Glomerular visceral epithelial cell (primary cell): ENCODE measurements around the gene USP27X.

Experiments used
- DNase-seq: peaks from one replicate; pipeline ENCODE4 v3.0.0-alpha.2; 2016; ENCODE audit errors: extremely low spot score

USP27X gene

GRCh38 chrX:49884290-49884862 lies 5.1 kb downstream of the USP27X start:
- DNase-seq: peak; percentile 58

GRCh38 chrX:49892542-49892941 lies 13.3 kb downstream of the USP27X start:
- no peak for DNase-seq

- no peak for DNase-seq
These were observed 17.7 kb downstream of the USP27X start for GRCh38 chrX:49896951-49897350.

- no peak for DNase-seq
These were observed 21.8 kb downstream of the USP27X start for GRCh38 chrX:49901048-49901447.

- no peak for DNase-seq
These were observed 31.1 kb downstream of the USP27X start for GRCh38 chrX:49910344-49910743.

GRCh38 chrX:49912086-49912485 lies 32.8 kb downstream of the USP27X start:
- no peak for DNase-seq

- no peak for DNase-seq
These were observed 33.6 kb downstream of the USP27X start for GRCh38 chrX:49912861-49913260.

- peak; percentile 54 for DNase-seq
These were observed 36.3 kb downstream of the USP27X start for GRCh38 chrX:49915361-49916222.

- peak; percentile 18 for DNase-seq
These were observed 40.3 kb downstream of the USP27X start for GRCh38 chrX:49919617-49920016.

- DNase-seq: no peak
These were observed 41.8 kb downstream of the USP27X start for GRCh38 chrX:49921109-49921508.

GRCh38 chrX:49922291-49923241 lies 43.3 kb downstream of the USP27X start, which contains the start of gene CLCN5:
CLCN5 (plus strand) TSS chrX:49922596; CDS start chrX:49925299, 2,703 bp downstream.
- DNase-seq: peak; percentile 95

GRCh38 chrX:49925176-49925575 lies 45.9 kb downstream of the USP27X start:
- DNase-seq: no peak

GRCh38 chrX:49930039-49930438 lies 50.8 kb downstream of the USP27X start:
- no peak for DNase-seq
